ENCODE data around the gene CORO2A.

- TF ChIP-seq CTCF (IDR thresholded peaks at IDR 0.05) (no peak), EZH2phosphoT487 (IDR thresholded peaks at IDR 0.05) (no peak)
Observed at GRCh38 chr9:98081477-98082219, 110.8 kb downstream of the CORO2A start.

All from neural progenitor cell (in vitro differentiated cells).